ENCODE data around the gene IKZF1.

IKZF1 gene

GRCh38 chr7:50355817-50356178, 51.3 kb downstream of the IKZF1 start:
- DNase-seq (ENCODE audit: low read depth): no peak

DNA sequence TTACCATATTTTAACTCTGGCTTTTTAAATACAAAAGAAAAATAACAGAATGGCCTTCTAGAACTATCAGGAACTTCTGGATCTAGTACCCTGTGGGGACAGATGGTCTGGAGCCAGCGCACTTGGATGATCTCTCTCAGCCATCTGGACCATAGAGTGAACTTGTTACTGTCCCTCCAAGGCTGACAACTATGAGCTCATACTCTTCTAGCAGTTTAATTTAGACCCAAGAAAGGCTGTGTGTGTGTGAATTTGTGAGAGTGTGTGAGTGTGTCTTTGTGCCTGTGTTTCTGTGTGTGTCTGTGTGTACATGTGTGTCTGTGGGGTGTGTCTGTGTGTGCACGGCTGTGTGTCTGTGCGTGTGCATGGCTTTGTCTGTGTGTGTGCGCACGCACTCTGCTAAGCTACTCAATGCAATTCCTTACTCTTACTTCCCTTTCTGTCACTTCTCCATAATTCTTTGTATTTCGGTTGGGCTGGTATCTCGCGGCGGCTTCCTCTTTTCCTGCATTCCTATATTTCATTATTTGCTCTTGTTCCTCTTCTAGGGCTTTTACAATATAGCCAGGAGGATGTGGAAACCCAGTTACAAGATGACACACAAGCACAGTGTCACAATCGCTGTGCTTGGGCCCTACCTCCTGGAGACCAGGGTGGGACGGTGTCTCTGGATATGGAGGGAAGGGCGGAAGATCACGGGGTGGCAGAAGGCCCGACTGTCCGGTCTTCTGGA, 51.9 kb downstream of the IKZF1 start:
- no peak for DNase-seq (ENCODE audit: low read depth)

- DNase-seq (ENCODE audit: low read depth): no peak
These were observed 52.4 kb downstream of the IKZF1 start for GRCh38 chr7:50356945-50357268.

DNA sequence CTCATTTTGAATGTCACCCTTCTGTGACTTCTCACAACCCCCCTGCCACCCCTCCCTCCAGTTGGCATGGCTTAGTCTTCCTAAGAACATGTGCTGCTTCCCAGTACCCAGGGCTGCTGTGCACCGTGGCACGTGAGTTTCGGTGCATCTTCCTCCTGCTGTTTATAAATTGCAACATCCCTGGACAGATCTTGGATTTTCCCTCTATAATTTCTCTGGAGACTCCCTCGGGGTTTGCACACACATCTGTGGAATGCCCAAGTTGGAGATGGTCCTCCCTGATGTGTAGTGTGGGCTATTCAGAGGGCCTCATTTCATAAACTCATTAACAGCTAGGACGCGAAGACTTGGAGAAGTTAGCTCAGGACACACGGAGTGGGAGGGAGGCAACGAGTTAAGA, 52.9 kb downstream of the IKZF1 start:
- DNase-seq (ENCODE audit: low read depth): no peak

- DNase-seq (ENCODE audit: low read depth): no peak
These were observed 53.7 kb downstream of the IKZF1 start for GRCh38 chr7:50358041-50358705.

DNA sequence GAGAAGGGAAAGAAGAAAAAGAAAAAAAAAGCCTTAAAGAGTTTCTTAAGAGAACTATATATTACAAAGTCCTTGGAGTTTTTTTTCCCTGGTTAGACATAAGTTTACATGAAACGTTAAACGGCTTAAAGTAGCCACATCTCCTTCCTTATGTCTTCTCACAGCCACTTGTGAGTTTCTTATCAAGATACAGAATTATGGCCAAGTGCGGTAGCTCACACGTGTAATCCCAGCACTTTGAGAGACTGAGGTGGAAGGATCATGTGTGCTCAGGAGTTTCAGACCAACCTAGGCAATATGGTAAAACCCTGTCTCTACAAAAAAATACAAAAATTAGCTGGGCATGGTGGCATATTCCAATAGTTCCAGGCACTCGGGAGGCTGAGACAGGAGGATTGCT, 54.3 kb downstream of the IKZF1 start:
- DNase-seq (ENCODE audit: low read depth): no peak

- DNase-seq (ENCODE audit: low read depth): no peak
These were observed 54.9 kb downstream of the IKZF1 start for GRCh38 chr7:50359258-50359994.

DNA sequence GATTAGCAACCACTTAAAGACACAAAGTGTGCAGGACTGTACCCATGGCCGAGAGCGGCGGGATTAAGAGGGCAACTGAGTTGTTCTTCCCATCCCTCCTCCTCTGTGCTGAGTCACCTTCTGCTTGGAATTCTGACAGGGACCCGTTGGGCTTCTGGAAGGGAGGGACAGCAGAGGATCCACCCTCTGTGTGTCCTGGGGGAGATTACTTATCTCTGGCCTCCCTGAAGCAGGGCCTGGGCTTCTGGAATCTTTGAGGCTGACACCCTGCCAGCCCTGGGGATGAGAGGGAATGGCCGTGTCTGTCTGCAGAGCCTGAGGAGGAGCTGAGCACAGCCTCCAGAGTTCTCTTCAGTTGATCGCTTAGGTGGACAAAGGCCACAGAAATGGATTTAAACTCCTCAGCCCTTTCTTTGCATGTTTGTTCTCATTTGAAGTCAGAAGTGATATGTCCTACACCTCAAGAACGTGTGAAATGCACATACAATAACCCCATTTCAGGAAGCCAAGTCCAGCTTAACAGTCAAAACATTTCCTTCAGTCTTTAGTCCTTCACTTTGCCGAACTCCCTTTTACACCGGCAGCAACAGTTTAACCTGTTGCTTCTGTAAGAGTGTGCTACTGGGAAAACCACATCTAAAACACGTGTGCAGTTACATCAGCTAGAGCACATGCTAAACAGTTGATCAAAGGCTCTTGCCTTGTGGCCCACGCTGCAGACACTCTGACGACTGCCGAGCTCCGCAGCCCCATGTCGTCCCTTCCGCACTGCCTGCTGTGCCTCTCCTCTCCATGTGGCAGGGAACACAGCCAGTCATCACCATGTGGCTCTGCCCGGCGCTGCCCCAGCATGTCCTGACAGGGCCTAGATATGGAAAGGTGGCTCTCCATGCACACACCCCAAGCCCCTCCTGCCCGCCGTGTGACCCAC, 55.7 kb downstream of the IKZF1 start:
- peak; percentile 61 for DNase-seq (ENCODE audit: low read depth)

GRCh38 chr7:50362142-50362541, 57.6 kb downstream of the IKZF1 start:
- DNase-seq (ENCODE audit: low read depth): no peak

- DNase-seq (ENCODE audit: low read depth): peak; percentile 41
These were observed 58.3 kb downstream of the IKZF1 start for GRCh38 chr7:50362712-50363282.

- DNase-seq (ENCODE audit: low read depth): no peak
These were observed 59.0 kb downstream of the IKZF1 start for GRCh38 chr7:50363327-50364060.

GRCh38 chr7:50364645-50365044, 60.1 kb downstream of the IKZF1 start:
- DNase-seq (ENCODE audit: low read depth): no peak

DNA sequence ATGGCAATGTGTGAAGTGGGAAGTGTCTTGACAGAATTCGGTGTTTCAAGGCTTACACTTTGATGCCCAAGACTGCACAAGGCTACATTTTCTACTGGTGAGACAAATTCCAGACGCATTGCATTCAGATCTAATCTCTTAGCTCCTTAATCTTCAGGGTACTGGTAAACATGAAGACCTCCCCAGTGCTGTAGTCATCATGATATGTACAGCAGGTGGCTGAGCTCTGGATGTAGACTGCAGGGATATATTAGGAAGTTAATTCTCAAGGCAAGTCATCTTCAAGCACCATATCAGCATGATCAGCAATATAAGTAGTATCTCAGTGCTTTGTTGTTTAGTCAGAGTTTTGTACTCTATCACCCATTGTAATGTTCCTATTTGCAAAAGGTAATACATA, 61.8 kb downstream of the IKZF1 start:
- DNase-seq (ENCODE audit: low read depth): no peak

DNA sequence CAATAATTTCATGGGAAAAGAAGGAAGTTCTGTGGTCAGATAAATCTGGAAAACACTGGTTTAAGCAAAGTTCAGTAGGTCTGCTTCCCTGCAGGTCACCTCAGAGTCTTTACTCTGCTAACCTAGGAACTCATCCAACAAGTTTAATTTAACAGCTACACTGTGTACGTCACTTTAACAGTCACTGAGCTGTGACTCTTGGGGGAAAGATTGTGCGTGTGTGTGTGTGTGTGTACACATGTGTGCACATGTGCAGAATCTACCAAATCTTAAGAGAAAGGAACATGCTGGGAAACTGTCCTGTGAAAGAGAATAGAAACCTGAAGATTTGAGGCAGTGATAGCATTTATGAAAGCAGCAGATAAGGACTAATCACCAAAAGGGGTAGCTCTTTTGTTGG, 62.6 kb downstream of the IKZF1 start:
- DNase-seq (ENCODE audit: low read depth): no peak

GRCh38 chr7:50367570-50367969, 63.1 kb downstream of the IKZF1 start:
- DNase-seq (ENCODE audit: low read depth): no peak

DNA sequence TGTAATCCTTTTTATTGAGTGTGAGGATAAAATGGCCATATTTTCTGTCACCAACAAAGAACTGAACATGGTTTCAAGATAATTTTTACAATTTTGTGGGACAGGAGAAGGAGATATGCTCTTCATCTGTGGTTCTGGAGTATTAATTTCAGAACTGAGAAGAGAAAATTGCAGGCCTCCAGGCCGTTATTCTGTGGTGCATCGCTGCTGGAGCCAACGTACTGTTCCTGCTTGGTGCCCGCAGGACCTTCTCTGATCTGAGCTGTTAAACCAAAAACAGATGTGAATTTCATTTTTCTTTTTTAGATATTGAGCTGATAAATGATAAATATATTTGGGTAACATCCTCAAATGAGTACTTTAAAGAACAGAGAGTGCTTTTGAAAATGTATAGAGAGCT, 63.9 kb downstream of the IKZF1 start:
- no peak for DNase-seq (ENCODE audit: low read depth)

DNA sequence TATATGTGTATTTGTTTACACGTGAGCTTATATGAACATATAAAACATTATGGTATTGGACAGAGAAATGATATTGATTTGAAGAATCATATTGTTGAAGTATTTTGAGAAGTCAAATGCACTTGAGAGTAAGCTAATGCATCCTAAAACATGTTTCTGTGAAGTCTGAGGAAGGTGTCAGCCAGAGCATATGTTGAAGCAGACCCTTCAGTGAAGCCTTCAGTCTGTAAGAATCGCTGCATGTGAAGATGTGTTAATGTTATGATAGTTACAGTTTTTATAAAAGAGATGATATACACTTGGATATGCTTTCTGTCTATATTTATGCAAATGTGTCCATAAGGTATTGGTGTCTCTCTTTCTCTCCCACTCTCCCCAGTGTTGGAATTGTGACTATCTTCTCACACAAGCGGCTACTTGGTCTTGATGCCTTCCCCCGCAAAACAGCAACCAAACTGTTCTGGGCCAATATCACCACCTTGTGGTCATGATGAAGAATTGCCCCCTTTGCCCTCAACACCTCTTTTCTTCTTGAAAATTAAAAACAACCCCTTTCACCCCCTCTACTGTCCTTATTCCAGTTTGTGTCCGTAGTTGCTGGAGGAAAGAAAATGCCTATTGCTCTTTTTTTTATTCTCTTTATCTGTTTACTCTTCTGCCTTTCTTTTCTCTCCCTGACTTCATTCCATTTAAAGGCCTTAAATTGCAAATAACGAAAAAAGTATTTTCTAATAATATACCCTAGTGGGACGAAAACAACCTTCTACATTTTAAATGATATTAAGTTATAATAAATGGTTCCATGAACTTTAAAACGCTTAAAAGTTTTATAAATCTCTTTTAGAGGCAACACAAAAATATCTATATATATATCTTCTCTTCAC, 64.9 kb downstream of the IKZF1 start:
- no peak for DNase-seq (ENCODE audit: low read depth)

GRCh38 chr7:50370884-50371283, 66.4 kb downstream of the IKZF1 start:
- DNase-seq (ENCODE audit: low read depth): no peak

DNA sequence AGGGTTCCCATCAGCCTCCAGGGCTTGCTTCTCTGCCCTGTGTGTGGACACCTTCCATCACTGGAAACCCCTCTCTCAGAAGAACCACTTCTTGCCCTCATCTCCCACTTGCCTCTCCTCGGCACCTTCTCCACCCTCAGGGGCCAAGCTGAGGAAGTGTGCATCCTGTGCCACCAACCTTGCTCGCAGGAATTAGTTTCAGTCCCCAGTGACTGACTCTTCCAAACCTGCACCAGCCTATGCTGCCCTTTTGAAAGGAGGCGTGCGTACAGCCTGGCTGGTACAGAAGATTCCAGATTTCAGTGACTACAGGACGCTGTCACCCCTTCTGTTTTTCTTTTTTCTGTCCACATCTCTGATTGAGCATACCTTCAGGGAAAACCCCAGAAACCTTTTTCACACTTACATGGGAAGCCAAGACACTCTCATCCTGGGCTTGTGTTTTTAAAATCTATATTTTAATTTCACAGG, 67.1 kb downstream of the IKZF1 start:
- no peak for DNase-seq (ENCODE audit: low read depth)

DNA sequence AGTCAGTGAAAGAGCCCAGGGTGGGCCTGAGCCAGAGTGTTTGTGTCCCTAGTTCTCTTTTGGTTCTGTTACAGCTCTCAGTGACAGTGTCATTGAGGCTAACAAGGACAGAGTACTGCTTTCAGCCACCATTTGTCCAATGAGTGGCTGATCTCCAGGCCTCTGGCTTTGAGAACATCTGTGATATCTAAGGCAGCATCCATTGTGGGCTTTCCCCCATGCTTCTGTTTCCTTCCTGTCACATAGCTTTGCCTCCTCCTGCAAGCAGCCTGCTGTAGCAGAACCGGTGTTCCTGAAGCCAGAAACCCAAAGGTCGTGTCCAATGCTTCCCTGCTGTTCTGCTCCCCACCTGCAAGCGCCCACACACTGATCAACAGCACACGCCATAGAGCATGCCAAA, 68.4 kb downstream of the IKZF1 start:
- DNase-seq (ENCODE audit: low read depth): no peak

Measured in activated T-cell treated with anti-CD3 and anti-CD28 coated beads for 1 hour (primary cell).